Hippocampal formation (tissue), 2 donors: Measurements from ENCODE around the gene MAP2K7.
"Not testable (repeated sequence)": the region's sequence is repeated elsewhere in the genome, so short reads cannot be mapped to it uniquely, and the experiment has no call there.

ENCODE experiments used
- DNase-seq, 2 donors: peaks; one replicate each; lab custom pipeline; 2025; lab: John Stamatoyannopoulos, UW

Gene MAP2K7

DNA sequence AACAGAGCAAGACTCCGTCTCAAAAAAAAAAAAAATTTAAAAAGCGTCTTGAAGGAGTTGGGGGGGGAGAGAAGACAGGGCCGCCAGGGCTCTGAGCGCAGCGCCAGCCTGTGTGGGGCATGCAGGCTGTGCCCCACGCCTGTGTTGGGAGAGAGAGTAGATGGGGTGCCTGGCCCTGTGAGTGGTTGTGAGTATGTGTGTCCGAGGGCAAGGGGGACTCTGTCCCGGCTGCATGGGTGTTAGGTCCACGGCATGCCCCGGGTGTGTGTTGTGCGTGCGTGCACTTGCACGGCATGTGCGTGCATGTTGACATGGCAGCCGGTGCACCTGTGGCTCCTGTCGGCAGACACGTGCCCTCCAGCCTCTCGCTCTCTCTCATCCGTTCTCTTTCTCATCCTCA is 3.4 kb downstream of the MAP2K7 start:
- no peak for DNase-seq

DNA sequence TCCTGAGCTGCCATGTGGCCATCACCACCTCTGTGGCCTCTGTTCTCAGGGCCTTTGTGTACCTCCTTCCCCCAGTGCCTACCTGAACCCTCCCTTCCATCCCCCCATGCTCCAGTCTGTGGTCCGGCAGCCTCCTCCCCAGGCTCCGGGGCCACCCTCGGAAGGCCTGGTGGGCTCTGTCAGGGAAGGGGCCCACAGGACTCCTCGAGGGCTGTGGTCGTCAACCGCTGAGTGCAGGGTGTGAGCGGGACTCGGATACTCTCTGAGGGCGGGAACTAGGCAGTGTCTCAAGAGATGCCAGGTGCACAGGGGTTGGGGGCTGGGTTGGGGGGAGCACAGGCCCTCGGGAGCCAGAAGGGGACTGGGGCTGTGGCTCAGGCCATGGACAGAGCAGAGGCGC is 3.9 kb downstream of the MAP2K7 start:
- no peak for DNase-seq

DNA sequence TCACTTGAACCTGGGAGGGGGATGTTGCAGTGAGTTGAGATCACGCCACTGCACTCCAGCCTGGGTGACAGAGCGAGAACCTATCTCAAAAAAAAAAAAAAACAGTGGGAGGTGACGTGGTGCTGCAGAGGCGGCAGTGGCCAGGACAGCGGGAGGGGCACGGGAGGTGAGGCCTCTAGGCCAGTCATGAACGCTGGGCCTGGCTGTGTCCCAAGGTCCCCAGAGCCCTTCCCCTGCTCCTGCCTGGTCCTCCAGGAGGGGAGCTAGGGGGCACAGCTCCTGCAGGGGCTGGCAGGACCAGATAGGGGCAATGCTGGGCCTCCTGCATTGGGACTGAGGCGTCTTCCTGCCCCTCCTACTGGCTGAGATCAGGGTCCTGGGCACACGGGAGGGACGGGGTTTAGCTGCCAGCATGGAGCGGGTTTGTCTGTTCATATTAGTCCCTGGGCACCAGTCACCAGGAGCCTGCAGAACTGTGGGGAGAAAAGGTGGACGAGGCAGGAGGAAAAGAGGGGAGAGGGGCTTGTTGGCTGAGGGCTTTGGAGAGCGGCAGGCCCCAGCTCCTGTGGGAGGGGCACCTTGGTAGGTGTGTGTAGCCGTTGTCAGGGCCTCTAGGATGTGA is 4.5 kb downstream of the MAP2K7 start:
- DNase-seq, result no peak

DNA sequence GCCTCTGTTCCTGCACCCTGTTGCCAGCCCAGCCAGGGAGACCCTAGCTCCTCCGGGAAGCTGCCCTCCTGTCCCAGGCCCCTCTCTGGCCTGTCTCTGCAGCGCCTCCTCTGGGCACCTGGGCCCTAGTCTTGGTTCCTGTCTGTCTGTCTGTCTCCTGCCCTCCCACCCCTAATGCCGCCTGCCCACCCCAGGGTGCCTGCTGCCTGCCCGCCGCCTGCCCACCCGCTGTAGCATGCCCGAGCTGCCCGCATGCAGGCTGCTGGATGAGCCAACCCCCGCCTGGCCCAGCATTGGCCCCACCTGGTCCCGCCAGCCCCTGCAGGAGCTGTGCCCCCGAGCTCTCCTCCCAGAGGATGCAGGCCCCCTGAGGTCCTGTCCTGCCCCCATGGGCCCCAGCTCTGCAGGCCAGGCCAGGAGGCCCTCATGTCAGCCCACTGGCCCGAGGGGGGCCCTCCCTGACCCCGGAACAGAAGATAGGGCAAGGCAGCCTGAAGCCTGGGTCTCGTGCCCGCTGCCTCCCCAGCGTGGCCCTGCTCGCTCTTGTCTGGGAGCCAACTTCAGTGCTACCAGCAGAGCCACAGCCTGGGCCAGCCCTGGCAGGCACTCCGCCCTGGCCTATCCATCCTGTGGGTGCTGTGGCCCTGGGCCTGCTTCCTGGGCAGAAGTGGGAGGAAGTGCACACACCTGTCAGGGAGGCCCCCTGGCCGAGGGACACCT is 5.2 kb downstream of the MAP2K7 start:
- DNase-seq, result no peak

DNA sequence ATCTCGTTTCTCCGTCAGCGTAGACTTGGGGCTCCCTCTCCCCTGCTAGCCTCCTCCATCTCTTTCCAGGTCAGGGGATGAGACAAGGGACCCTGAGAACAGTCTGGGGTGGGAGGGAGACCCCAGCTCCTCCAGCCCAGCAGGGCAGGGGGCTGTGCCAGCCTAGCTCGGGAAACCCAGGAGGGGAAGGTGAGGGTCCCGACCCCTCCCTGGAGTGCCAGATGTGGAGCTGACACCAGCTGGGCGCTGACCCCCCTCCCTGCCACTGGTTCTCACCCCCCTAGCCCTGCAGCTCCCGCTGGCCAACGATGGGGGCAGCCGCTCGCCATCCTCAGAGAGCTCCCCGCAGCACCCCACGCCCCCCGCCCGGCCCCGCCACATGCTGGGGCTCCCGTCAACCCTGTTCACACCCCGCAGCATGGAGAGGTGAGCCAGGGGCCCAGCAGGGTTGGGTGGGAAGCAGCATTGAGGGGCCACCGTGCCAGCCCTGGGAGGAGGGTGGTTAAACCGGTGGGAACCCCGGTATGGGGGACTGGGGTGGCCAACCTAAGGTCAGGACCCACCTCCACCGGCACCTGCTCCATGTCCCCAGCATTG is 5.9 kb downstream of the MAP2K7 start:
- DNase-seq, result no peak

DNA sequence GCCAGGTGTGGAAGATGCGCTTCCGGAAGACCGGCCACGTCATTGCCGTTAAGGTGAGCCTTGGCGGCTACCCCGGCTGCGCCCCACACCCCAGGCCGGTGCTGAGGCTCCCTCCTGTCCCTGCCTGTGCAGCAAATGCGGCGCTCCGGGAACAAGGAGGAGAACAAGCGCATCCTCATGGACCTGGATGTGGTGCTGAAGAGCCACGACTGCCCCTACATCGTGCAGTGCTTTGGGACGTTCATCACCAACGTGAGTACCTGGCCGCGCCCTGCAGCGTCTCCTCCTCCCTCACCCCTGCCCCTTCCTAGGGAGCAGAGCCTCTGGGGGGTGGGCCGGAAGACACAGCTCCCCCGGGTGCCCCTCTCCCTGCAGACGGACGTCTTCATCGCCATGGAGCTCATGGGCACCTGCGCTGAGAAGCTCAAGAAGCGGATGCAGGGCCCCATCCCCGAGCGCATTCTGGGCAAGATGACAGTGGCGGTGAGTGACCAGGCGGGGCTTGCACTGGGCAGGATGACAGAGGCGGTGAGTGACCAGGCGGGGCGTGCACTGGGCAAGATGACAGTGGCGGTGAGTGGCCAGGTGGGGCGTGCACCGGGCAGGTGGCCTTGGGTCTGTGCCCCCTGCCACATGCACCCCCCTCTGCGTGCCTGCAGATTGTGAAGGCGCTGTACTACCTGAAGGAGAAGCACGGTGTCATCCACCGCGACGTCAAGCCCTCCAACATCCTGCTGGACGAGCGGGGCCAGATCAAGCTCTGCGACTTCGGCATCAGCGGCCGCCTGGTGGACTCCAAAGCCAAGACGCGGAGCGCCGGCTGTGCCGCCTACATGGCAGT is 6.9 kb downstream of the MAP2K7 start:
- no peak for DNase-seq

DNA sequence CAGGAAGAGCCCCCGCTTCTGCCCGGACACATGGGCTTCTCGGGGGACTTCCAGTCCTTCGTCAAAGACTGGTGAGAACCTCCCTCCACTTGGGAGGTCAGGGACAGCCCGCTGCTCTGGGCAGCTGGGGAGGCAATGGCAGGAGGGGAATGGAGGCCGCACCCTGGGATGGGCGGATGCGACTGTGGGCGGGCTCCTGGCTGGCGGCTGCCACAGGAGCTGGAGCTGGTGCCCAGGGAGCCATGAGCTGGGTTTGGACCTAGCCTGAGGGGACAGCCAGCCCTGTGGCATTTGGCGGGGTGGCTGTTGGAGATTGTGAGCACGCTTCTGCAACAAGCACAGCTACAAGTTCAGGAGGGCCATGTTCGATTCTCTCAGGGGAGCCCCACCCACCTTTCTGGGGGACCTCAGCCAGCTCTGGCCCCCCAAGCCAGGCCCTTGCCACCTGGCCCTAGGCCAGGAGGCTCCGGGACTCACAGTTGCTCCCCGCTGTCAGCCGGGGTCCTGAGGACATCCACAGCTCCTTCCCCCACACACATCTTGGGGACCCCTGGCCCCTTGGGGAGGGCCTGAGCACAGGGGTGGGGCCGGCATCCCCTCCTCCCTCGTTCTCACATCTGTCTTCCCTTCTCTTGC is 7.9 kb downstream of the MAP2K7 start:
- no peak for DNase-seq

DNA sequence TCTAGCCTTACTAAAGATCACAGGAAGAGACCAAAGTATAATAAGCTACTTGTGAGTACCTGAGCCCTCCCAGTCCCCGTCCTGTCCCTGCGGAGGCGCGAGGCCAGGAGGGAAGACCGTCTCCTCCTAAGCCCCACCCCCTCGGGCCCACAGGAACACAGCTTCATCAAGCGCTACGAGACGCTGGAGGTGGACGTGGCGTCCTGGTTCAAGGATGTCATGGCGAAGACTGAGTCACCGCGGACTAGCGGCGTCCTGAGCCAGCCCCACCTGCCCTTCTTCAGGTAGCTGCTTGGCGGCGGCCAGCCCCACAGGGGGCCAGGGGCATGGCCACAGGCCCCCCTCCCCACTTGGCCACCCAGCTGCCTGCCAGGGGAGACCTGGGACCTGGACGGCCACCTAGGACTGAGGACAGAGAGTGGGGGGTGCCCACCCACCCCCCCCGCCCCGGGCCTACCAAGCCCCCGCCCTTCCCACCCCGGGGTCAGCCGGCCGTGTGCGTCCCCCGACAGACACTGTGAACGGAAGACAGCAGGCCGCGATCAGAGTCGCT is 8.5 kb downstream of the MAP2K7 start:
- DNase-seq, result no peak

DNA sequence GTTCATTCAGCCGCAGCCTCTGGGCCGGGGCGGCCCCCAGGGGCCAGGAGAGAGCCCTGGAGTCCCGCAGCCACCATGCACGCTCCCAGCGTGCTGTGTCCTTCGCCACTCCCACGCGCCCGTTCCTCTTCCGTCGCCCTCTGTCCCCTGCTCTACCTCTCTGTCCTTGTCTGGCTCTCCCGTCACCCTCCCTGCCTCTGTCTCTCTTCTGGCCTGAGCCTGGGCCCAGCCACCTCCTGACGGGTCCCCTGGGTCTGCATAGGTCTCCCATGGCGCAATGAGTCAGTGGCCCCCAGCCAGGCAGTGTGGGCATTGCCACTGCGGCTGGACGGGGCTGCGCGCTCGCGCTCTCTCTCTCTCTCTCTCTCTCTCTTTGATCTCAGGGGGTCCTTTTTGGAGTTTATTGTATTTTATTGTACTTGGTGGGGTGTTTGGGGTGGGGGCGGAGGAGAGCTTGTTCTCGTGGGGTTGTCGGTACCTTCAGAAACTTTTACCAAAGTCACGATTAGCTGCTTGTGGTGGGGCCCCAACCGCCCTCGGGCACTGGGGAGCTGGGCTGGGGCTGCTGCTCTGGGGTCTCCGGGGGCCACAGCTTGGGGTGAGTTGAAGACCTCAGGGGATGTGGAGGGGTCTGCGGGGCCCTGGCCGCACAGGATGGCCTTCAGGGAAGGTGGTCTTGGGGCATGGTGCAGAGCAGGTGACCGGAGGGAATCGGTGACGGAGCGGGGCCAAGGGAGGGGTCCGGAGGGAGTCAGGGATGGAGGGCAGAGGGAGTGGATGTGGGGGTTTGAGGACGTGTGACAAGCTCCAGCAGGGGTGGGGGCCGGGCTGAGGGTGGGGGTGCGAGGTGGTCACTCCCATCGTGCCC is 9.3 kb downstream of the MAP2K7 start:
- DNase-seq, result no peak

DNA sequence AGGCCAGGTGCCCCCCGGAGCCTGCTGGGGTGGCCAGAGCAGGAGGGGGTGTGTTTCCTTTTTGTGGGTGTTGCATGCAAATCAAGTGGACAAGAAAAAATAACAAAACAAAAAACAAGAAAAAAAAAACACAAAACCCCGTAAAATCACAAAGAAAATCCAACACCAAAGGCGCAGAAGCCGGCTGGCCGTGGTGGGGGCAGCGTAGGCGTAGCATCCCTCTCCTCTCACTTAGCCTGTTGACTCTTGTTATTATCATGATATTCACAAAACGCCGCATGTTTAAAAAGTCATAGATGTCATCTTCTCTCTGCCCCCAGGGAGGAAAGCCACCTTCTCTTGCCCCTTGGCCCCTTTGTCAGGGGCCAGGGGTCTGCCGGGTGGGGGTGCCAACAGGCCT is 10.0 kb downstream of the MAP2K7 start:
- DNase-seq, result no peak

DNA sequence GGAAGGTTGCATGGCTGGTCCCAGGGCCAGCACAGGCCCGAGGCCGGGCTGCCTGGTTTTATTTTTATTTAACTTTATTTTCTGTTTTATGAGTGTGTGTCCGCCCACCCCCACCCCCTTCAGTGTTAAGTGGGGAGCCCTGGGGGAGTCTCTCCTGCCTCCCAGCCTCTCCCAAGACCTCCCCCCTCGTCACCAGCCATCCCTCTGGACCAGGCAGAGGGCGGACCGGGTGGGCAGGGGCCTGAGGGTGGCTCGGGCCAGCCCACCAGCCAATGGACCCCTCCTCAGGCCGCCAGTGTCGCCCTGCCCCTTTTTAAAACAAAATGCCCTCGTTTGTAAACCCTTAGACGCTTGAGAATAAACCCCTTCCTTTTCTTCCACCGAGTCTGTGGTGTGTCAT is 10.4 kb downstream of the MAP2K7 start:
- DNase-seq, result no peak

DNA sequence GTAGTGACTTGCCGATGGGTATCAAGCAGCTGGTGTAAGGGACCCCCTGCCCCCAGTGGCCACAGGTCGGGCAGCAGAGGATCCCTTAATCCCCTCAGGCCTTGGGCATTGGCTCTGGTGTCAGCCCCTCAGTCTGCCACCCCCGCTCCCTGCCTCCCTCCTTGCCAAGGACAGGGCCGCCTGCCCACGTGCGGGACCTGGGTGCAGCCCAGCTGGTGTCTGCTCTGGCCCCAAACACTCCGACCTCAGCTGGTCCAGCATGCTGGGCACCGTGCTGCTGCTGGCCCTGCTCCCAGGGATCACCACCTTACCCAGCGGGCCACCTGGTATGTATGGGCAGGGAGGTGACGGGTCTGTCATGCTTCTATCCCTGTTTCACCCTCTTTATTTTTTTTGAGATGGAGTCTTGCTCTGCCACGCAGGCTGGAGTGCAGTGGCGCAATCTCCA is 10.9 kb downstream of the MAP2K7 start, which contains the start of gene TGFBR3L:
Gene TGFBR3L, plus strand, starts transcription at position 233 of the 448 bp plus-strand sequence.
- no peak for DNase-seq

DNA sequence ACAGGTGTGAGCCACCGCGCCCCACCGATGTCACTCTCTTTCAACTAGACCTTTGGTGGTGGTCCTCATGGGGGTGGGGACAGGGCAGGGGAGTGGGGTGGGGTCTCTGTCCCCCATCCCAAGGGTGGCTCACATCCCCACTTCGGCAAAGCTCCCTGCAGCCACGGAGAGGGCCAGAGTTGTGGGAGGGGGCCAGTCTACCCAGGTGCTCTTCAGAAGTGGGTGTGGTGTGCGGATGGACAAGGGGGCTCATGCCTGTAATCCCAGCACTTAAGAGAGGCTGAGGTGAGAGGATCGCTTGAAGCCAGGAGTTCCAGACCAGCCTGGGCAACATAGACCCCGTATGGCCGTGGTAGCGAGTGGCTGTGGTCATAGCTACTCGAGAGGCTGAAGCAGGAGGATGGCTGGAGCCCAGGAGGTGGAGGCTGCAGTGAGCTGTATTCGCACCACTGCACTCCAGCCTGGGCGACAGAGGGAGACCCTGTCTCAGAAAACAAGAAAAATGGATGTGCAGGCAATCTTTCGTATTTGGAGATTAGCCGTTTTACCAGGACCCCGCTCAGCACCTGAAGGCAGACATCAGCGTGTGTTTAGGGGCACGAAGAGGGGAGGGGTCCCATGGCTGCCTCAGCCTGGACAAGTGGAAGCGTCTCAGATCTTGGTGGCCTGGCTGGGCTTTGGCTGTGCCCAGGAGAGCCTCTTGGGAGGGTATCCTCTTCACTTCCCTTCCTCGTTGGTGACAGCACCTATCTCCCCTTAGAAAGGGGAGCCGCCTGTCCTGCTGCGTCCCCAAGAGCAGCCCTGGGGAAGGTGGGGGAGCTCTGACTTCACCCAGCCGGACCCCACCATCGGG is 11.8 kb downstream of the MAP2K7 start:
- no peak for DNase-seq

DNA sequence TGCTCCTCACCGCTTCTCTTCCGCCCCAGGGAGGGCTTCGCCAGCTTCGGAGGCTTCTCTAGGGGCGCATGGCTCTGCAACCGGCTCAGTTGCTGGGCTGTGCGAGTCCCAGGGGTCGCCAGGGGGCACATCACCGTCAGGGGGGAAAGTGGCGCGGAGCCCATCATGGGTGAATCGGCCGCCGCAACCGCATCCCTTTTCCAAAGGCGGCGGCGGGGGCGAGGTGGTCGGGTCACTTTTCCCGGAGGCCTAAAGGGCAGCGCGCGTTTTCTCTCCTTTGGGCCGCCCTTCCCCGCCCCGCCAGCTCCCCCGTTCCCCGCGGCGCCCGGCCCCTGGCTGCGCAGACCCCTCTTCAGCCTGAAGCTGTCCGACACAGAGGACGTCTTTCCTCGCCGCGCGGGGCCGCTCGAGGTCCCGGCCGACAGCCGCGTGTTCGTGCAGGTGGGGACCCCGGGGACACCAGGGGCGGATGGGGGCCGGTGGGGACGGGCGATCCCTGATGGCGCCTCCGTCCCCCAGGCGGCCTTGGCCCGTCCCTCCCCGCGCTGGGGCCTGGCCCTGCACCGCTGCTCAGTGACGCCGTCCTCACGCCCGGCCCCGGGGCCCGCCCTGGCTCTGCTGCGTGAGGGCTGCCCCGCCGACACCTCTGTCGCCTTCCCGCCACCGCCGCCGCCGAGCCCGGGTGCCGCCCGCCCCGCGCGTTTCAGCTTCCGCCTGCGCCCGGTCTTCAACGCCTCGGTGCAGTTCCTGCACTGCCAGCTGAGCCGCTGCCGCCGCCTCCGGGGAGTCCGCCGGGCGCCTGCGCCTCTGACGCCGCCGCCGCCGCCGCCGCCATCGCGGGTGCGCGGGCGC is 12.7 kb downstream of the MAP2K7 start:
- no peak for DNase-seq

DNA sequence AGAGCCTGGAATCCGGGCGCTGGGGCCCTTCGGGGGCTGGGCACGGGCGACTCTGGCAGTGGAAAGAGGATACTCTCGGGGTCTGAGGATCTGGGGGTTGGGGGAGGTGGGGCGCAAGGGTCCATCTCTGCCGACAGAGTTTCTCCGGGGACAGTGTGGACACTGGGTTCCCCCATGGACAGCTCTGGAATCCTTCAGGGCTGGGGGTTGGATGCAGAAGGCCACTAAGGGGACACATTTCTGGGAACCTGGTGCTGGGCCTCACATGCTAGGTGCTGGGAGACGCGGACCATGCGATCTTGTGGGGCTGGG is 13.2 kb downstream of the MAP2K7 start:
- no peak for DNase-seq

DNA sequence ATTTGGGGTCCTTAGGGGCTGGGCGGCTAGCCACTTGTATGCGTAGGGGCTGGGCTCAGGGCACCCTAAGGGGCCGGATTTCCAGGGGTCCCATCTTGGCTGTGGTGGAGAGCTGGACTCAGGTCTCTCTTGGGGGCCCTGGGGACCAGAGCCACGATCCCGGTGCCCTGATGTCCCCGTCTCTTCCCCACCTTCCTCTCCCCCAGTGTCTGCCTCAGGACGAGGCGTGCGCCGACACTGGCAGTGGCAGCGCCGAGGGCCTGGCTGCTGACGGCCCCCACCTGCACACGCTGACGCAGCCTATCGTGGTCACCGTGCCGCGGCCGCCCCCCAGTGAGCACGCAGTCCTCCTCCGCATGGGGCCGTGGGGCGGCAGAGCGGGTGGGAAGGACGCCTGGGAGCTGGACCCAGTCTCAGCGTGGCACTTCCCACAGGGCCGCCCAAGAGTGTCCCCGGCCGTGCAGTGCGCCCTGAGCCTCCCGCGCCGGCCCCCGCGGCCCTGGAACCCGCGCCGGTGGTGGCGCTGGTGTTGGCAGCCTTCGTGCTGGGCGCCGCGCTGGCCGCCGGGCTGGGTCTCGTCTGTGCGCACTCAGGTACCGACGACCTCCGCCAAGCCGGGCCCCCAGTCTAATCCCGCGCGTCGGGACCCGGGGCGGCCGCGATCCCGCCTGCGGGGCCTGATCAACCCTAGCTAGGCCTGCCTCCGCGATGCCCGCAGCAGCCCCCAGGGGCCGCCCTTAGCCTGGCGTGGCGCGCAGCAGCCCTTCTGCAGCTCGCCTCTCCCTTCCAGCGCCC is 13.8 kb downstream of the MAP2K7 start:
- DNase-seq, result no peak

DNA sequence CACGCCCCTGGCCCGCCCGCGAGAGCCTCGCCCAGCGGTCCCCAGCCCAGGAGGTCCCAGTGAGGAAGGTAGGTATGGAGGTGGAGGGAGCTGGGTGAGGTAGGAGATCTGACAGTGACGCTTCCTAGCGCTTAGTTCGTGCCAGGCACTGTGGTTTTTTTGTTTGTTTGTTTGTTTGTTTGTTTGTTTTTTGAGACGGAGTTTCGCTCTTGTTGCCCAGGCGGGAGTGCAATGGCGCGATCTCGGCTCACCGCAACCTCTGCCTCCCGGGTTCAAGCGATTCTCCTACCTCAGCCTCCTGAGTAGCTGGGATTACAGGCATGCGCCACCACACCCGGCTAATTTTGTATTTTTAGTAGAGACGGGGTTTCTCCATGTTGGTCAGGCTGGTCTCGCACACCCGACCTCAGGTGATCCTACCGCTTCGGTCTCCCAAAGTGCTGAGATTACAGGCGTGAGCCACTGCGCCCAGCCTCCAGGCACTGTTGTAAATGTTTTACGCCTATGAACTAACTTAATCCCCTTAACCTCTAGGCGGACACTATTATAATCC is 14.5 kb downstream of the MAP2K7 start:
- DNase-seq, result not testable (repeated sequence)
